ENCODE data around the gene TTLL8. TPM values are rescaled to one million over a fixed set of nuclear protein-coding genes. Genes with fewer than 3 reads are reported as not detected.

TTLL8 gene
- polyA plus RNA-seq, 2 of the 4 experiments (the other 2 are of a cell fraction) = not detected

GRCh38 chr22:50045211-50046018 lies 12.7 kb downstream of the TTLL8 start:
- Histone ChIP-seq H3K4me3 (no peak overlapping the region), H3K4me1 (no peaks in the 10 kb centered on the region), H3K9me3 (no peaks in the 10 kb centered on the region), H3K27ac (no peak overlapping the region), H3K4me2 (no peak overlapping the region)
- 73% methylated on average over 22 of the region's 35 CpGs for WGBS (ENCODE audit: missing lambda C conversion rate)
- ATAC-seq (peak in 1 of 2 experiments; percentile 35; a peak in 2 of 6 replicates), FAIRE-seq (no peak), DNase-seq (ENCODE audit: low read depth in 1 of 2, low spot score in 1 of 2) (no peak)
- POLR2A ChIA-PET = no interaction called here
- CTCF ChIA-PET = no interaction called here
- TF ChIP-seq RCOR1 (IDR thresholded peaks at IDR 0.05; ENCODE audit: low read depth, low read length) (no peak), EHMT2 (IDR thresholded peaks at IDR 0.05; ENCODE audit: low read depth) (no peak), BHLHE40 (IDR thresholded peaks at IDR 0.05; ENCODE audit: low read depth, low read length) (no peak), MYC (IDR thresholded peaks at IDR 0.05; ENCODE audit: borderline replicate concordance, low read length) (no peak), RFX5 (IDR thresholded peaks at IDR 0.05) (no peak), NR3C1 (IDR thresholded peaks at IDR 0.05) (no peak), HOXB5 (CRISPR knock-in tag; IDR thresholded peaks at IDR 0.05) (no peak), PHF8 (IDR thresholded peaks at IDR 0.05; ENCODE audit: borderline replicate concordance, low read depth) (no peak), E2F6 (IDR thresholded peaks at IDR 0.05; ENCODE audit: borderline replicate concordance, low read depth) (no peak), SMC3 (IDR thresholded peaks at IDR 0.05) (no peak), ELK1 (IDR thresholded peaks at IDR 0.05; ENCODE audit: low read depth, low read length) (no peak), BCL3 (IDR thresholded peaks at IDR 0.05) (no peak), POLR2AphosphoS2 (conservative IDR thresholded peaks at IDR 0.05; ENCODE audit: low read length) (no peak)

DNA sequence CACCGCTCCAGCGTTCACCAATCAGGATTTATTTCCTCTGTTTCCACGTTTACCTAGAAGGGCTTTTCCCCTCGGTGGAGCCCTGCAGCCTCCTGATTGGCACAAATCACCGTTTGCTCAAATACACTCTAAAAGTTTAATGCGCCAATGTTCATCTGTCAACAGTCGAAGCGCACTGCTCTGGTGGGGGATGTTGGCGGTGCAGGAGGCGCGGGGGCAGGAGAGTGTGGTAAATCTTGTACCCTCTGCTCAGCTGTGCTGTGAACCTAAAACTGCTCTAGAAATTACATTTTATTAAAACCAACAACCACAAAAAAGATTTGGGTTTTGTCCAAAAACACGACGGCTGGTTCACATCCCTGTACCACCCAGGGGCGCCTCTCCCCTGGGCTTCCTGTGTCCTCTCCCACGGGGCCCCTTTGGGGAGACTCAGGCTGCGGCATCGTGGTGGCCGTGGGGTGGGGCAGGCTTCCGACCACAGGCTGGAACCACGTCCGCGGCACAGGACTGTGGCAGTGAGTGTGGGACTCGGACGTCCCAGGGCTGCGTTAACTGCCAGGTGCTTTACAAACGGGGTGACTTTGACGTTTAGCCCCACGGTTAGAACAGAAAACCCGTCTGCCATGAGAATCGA lies 13.5 kb downstream of the TTLL8 start:
- TF ChIP-seq REST (IDR thresholded peaks at IDR 0.05) (no peak), ESRRA (IDR thresholded peaks at IDR 0.05; ENCODE audit: borderline replicate concordance, low read length) (no peak), RAD21 (conservative IDR thresholded peaks at IDR 0.05 in 1 of 2, IDR thresholded peaks at IDR 0.05 in 1 of 2) (no peak), TP53 (CRISPR knock-in tag; IDR thresholded peaks at IDR 0.05) (no peak), HEYL (CRISPR knock-in tag; IDR thresholded peaks at IDR 0.05) (no peak), KDM1A (IDR thresholded peaks at IDR 0.05; ENCODE audit: low read depth) (no peak), CBX2 (IDR thresholded peaks at IDR 0.05; ENCODE audit: borderline replicate concordance, low read depth) (no peak)
- ChIA-PET POLR2A (no interaction called here), CTCF (no interaction called here)
- Histone ChIP-seq H3K4me2 (no peak overlapping the region), H3K27ac (no peak overlapping the region), H3K4me1 (no peaks in the 10 kb centered on the region), H3K9me3 (no peaks in the 10 kb centered on the region), H3K4me3 (no peak overlapping the region)
- FAIRE-seq = no peak
- no peak for ATAC-seq
- 66% methylated on average over 28 of the region's 30 CpGs for WGBS (ENCODE audit: missing lambda C conversion rate)
- no peak for DNase-seq (ENCODE audit: low read depth in 1 of 2, low spot score in 1 of 2)

Data from A549 (cell line).